ENCODE results near the gene ITPKB.

DNA sequence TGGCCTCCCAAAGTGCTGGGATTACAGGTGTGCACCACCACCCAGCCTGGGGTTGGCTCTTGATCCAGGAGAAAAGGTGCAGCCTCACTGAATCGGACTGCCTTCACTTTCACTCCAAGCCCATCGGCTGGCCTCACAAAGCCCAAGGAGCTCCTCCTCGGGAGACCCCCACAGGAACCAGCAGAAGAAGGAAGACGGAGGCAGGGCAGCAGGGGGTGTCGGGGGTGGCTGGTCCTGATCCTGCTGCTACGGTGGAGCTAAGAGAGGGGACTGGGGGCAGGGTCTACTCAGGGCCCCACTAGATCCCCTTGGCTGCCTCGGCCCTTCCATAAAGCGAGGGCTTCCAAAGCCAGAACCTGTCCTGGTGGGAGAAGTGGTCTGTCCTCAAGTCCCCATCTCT is 96.7 kb downstream of the ITPKB start:
- TF ChIP-seq, protein P1, sequence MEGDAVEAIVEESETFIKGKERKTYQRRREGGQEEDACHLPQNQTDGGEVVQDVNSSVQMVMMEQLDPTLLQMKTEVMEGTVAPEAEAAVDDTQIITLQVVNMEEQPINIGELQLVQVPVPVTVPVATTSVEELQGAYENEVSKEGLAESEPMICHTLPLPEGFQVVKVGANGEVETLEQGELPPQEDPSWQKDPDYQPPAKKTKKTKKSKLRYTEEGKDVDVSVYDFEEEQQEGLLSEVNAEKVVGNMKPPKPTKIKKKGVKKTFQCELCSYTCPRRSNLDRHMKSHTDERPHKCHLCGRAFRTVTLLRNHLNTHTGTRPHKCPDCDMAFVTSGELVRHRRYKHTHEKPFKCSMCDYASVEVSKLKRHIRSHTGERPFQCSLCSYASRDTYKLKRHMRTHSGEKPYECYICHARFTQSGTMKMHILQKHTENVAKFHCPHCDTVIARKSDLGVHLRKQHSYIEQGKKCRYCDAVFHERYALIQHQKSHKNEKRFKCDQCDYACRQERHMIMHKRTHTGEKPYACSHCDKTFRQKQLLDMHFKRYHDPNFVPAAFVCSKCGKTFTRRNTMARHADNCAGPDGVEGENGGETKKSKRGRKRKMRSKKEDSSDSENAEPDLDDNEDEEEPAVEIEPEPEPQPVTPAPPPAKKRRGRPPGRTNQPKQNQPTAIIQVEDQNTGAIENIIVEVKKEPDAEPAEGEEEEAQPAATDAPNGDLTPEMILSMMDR (IDR thresholded peaks at IDR 0.05) = no peak
- TF ChIP-seq POLR2A (IDR thresholded peaks at IDR 0.05) = no peak
